ENCODE data around the gene WFIKKN2. TPM values are rescaled to one million over a fixed set of nuclear protein-coding genes. Genes with fewer than 3 reads are reported as not detected.

The WFIKKN2 gene
- 0.05 TPM in 1 of 5 replicates, not detected in the others for total RNA-seq (2022; extraction: Qiagen RNA extraction)

GRCh38 chr17:50835301-50836234 lies at the start of gene WFIKKN2:
WFIKKN2 (plus strand) TSS chr17:50835586; CDS start chr17:50835938, 352 bp downstream.

GRCh38 chr17:50866261-50866949 lies 31.0 kb downstream of the WFIKKN2 start, which contains the start of gene TOB1:
TOB1 (minus strand) TSS chr17:50866354; CDS start chr17:50864017, 2,337 bp downstream.

Other genes with a start within 250 kb of the WFIKKN2 start
- 112 to 143 TPM (median 131 TPM) in 5 replicates for gene ABCC3, start 200.7 kb upstream of the WFIKKN2 start, total RNA-seq (2022; extraction: Qiagen RNA extraction)
- gene ANKRD40, start 127.7 kb upstream of the WFIKKN2 start, total RNA-seq (2022; extraction: Qiagen RNA extraction) = 45.7 to 54.7 TPM (median 48.8 TPM) in 5 replicates
- gene LUC7L3, start 116.0 kb upstream of the WFIKKN2 start, total RNA-seq (2022; extraction: Qiagen RNA extraction) = 64.3 to 104 TPM (median 89.3 TPM) in 5 replicates
- not detected in 5 replicates for gene ANKRD40CL, start 68.1 kb upstream of the WFIKKN2 start, total RNA-seq (2022; extraction: Qiagen RNA extraction)
- 79.1 to 94.5 TPM (median 82.9 TPM) in 5 replicates for gene TOB1, start 30.8 kb downstream of the WFIKKN2 start, total RNA-seq (2022; extraction: Qiagen RNA extraction)

Measured in A549 treated with Hydrocortisone at 1 μM for 4 hours (cell line).